ENCODE data around the gene AOPEP.

GRCh38 chr9:94932652-94933510, 206.4 kb downstream of the AOPEP start:
- TF ChIP-seq CTCF (IDR thresholded peaks at IDR 0.05): no peak
- TF ChIP-seq NRF1 (IDR thresholded peaks at IDR 0.05; ENCODE audit: low read depth, low read length): no peak
- TF ChIP-seq ELF1 (IDR thresholded peaks at IDR 0.05): no peak
- TF ChIP-seq RCOR1 (IDR thresholded peaks at IDR 0.05; ENCODE audit: low read length): no peak
- TF ChIP-seq MAX (IDR thresholded peaks at IDR 0.05; ENCODE audit: low read depth): no peak
- TF ChIP-seq REST (IDR thresholded peaks at IDR 0.05; ENCODE audit: low read depth, low read length): no peak
- TF ChIP-seq FOSL2 (IDR thresholded peaks at IDR 0.05; ENCODE audit: borderline replicate concordance, low read depth): no peak
